Right lobe of liver (tissue), 6 donors: ENCODE data around the gene FMO2. TPM values are rescaled to one million over a fixed set of nuclear protein-coding genes. Genes with fewer than 3 reads are reported as not detected.

Source experiments
- ATAC-seq, 4 donors: fragments of 200-7000 bp; cut with Tn5 transposase; one replicate each; pipeline ENCODE4 v1.9.1; 2020; ENCODE audit warnings: mild to moderate bottlenecking in 4 of 4, moderate library complexity in 4 of 4
- DNase-seq, 3 donors: peaks; one replicate each; pipeline ENCODE4 v3.0.0-alpha.2; 2020
- H3K27ac ChIP-seq, 3 donors: fragments of 200-600 bp; one replicate each; pipeline ENCODE4 v1.8.0; 2022
- H3K27me3 ChIP-seq, 2 donors: fragments of 200-600 bp; one replicate each; pipeline ENCODE4 v1.8.0; 2022
- H3K36me3 ChIP-seq, 4 donors: fragments of 200-600 bp; sonication (generic) in 1 of 4; one replicate each; pipeline versions ENCODE4 v1.5.1 to v1.8.0; 2017 to 2022; ENCODE audit warnings: control low read depth in 1 of 4
- H3K4me1 ChIP-seq, 4 donors: fragments of 200-600 bp; sonication (generic) in 1 of 4; one replicate each; pipeline versions ENCODE4 v1.5.1 to v1.8.0; 2017 to 2022; ENCODE audit warnings: control low read depth in 1 of 4
- H3K4me3 ChIP-seq, 3 donors: fragments of 200-600 bp; one replicate each; pipeline ENCODE4 v1.8.0; 2022
- H3K9me3 ChIP-seq, 4 donors: fragments of 200-600 bp; sonication (generic) in 1 of 4; one replicate each; pipeline versions ENCODE4 v1.5.1 to v1.8.0; 2017 to 2022; ENCODE audit warnings: control low read depth in 1 of 4
- CTCF ChIP-seq, 4 donors: fragments of 200-600 bp in 3 of 4; fragments of 450-650 bp in 1 of 4; IDR thresholded peaks; one replicate each; pipeline versions ENCODE4 v1.5.1 to v1.8.0; 2016 to 2022; ENCODE audit warnings: antibody characterized with exemption in 4 of 4, mild to moderate bottlenecking in 2 of 4
- POLR2A ChIP-seq: fragments of 450-650 bp; IDR thresholded peaks from one replicate; pipeline ENCODE4 v1.6.1; 2017; ENCODE audit warnings: antibody characterized with exemption, mild to moderate bottlenecking
- WGBS: methylation state at CpG from one replicate; pipeline ENCODE4 v1.1.6; 2018; ENCODE audit warnings: low coverage, low lambda C conversion rate; ENCODE audit not compliant: insufficient coverage; ENCODE audit errors: missing lambda C conversion rate; 5-methylcytosine and 5-hydroxymethylcytosine counted together
- intact Hi-C, 2 donors: fragments of 100-400 bp; cut with DNase I; formaldehyde crosslinking; loops; one replicate each; pipeline versions ENCODE4 v1.11.2 to v1.14.1; 2022
- total RNA-seq, 6 experiments: library from RNA; depleted of rRNA in 2 of 6; stranded (reverse); fragments of >200 nt in 2 of 6; fragmentation: NEBNext Ultra II Directional in 3 of 6; extraction: Animal tissue kit (Norgen Biotek cat#: 25700) in 3 of 6; gene quantifications; one replicate each; pipeline versions ENCODE4 v1.1.0 to v1.2.4, GENCODE V29; 2016 to 2023
- donor health status: DM: no; HTN: yes; CAD: no.
- donor health status: DM: no; HTN: no; CAD: no.
- donor health status: DM: no; HTN: no; CAD: no.
- donor health status: DM: no; HTN: yes; CAD: no.
- donor health status: DM: no; HTN: yes; CAD: no.

Gene FMO2
- total RNA-seq, 6 experiments from 2014 or later = 1.0 to 6.8 (median 3.9) TPM

- Histone ChIP-seq H3K9me3 (no peaks in the 10 kb centered on the region), H3K27ac (peak overlapping the region in 2 of 3 donors; percentile 77 to 84), H3K4me1 (peaks cover 0 to 25% (median 9%) of the 10 kb centered on the region in 4 donors), H3K4me3 (no peak overlapping the region), H3K36me3 (no peaks in the 10 kb centered on the region), H3K27me3 (no peaks in the 10 kb centered on the region)
- 24% methylated on average over 2 of the region's 2 CpGs for WGBS
- no peak for TF ChIP-seq POLR2A
- no peak for TF ChIP-seq CTCF (IDR thresholded peaks at IDR 0.05)
- no peak for DNase-seq
- intact Hi-C loops = no loop called here
- ATAC-seq = no peak
These were observed 26.0 kb upstream of the FMO2 start for GRCh38 chr1:171159148-171159547.

GRCh38 chr1:171160211-171160610 lies 24.9 kb upstream of the FMO2 start:
- H3K4me1 ChIP-seq = peaks cover 0 to 25% (median 9%) of the 10 kb centered on the region in 4 donors
- WGBS = 8% methylated on average over 3 of the region's 3 CpGs
- ATAC-seq (peak; percentile 67 to 75 (median 72)), DNase-seq (no peak)
- no peaks in the 10 kb centered on the region for H3K27me3 ChIP-seq
- no peak overlapping the region for H3K4me3 ChIP-seq
- TF ChIP-seq POLR2A (no peak), CTCF (IDR thresholded peaks at IDR 0.05) (no peak)
- H3K36me3 ChIP-seq = no peaks in the 10 kb centered on the region
- intact Hi-C loops = no loop called here
- H3K9me3 ChIP-seq = no peaks in the 10 kb centered on the region
- H3K27ac ChIP-seq = peak overlapping the region; percentile 77 to 88 (median 84)

- intact Hi-C loops = no loop called here
- no peaks in the 10 kb centered on the region for H3K36me3 ChIP-seq
- no peak overlapping the region for H3K4me3 ChIP-seq
- H3K4me1 ChIP-seq = peaks cover 0 to 25% (median 9%) of the 10 kb centered on the region in 4 donors
- no peaks in the 10 kb centered on the region for H3K27me3 ChIP-seq
- ATAC-seq = peak; percentile 95 to 99 (median 97)
- H3K27ac ChIP-seq = peak overlapping the region; percentile 77 to 88 (median 84)
- DNase-seq = peak; percentile 81 to 91 (median 89)
- no peak for TF ChIP-seq CTCF (IDR thresholded peaks at IDR 0.05)
- no peak for TF ChIP-seq POLR2A
- 15% methylated on average over 3 of the region's 4 CpGs for whole genome bisulfite sequencing
- H3K9me3 ChIP-seq = no peaks in the 10 kb centered on the region
These were observed 24.3 kb upstream of the FMO2 start for GRCh38 chr1:171160639-171161354.

- H3K4me1 ChIP-seq = peaks cover 0 to 25% (median 9%) of the 10 kb centered on the region in 4 donors
- H3K27me3 ChIP-seq = no peaks in the 10 kb centered on the region
- no peak for TF ChIP-seq POLR2A
- no peak for TF ChIP-seq CTCF (IDR thresholded peaks at IDR 0.05)
- ATAC-seq (peak in 2 of 4 donors; percentile 6 to 9), DNase-seq (no peak)
- peak overlapping the region; percentile 77 to 88 (median 84) for H3K27ac ChIP-seq
- H3K4me3 ChIP-seq = no peak overlapping the region
- no peaks in the 10 kb centered on the region for H3K36me3 ChIP-seq
- intact Hi-C loops = no loop called here
- no peaks in the 10 kb centered on the region for H3K9me3 ChIP-seq
These were observed 23.7 kb upstream of the FMO2 start for GRCh38 chr1:171161431-171161830.
